GM12878 (cell line): ENCODE measurements around the gene CD34. TPM values are rescaled to one million over a fixed set of nuclear protein-coding genes. Genes with fewer than 3 reads are reported as not detected.

Source experiments
- ATAC-seq: fragments of 200-7000 bp; cut with Tn5 transposase; 3 replicates; pipeline ENCODE4 v1.9.1; 2020; ENCODE audit warnings: mild to moderate bottlenecking, moderate library complexity
- BruUV-seq: library from RNA; stranded (reverse); fragments of 400-500 nt; replicated peaks from 2 replicates; lab custom pipeline; 2021; lab: Mats Ljungman, UMichigan
- CTCF ChIA-PET: fragments of 300-600 bp; sonication (Branson Sonifier 250); formaldehyde crosslinking; extraction: SDS; loops from one replicate; lab custom pipeline; 2021; ENCODE audit warnings: inconsistent platforms; lab: Yijun Ruan, JAX
- POLR2A ChIA-PET: fragments of 350-600 bp; formaldehyde crosslinking; extraction: SDS; loops from one replicate; lab custom pipeline; 2021; ENCODE audit warnings: inconsistent platforms; lab: Charles Lee
- RAD21 ChIA-PET: fragments of 300-600 bp; sonication (Branson Sonifier 250); formaldehyde crosslinking; loops from one replicate; lab custom pipeline; 2023; ENCODE audit warnings: antibody characterized with exemption; ENCODE audit not compliant: unreplicated experiment; lab: Charles Lee
- SMC1A ChIA-PET: fragments of 300-600 bp; sonication (Branson Sonifier 250); formaldehyde crosslinking; loops from one replicate; lab custom pipeline; 2023; ENCODE audit not compliant: unreplicated experiment, uncharacterized antibody; lab: Charles Lee
- DNase-seq: peaks from one replicate; pipeline ENCODE4 v3.0.0-alpha.2; 2011; ENCODE audit warnings: low read depth, low spot score
- FAIRE-seq: peaks from 3 replicates; lab custom pipeline; 2011; peaks lifted over from hg19 to GRCh38; lab: Jason Lieb, UNC
- H2AFZ ChIP-seq: 2 replicates; pipeline ENCODE4 v1.6.0; 2011; ENCODE audit warnings: low read depth, low read length, control low read depth; ENCODE audit not compliant: control insufficient read depth
- H3K27ac ChIP-seq: 2 replicates; pipeline ENCODE4 v1.5.1; 2011; ENCODE audit warnings: control low read depth; ENCODE audit not compliant: control insufficient read depth, insufficient read depth
- H3K27me3 ChIP-seq, 2 experiments: replicated peaks in 1 of 2; 2 replicates each; pipeline versions ENCODE4 v1.6.0 to v1.6.1; 2011; ENCODE audit warnings: low read length in 1 of 2; ENCODE audit not compliant: control insufficient read depth in 2 of 2, insufficient read depth in 2 of 2
- H3K36me3 ChIP-seq, 2 experiments: 2 replicates each; pipeline ENCODE4 v1.5.1; 2011; ENCODE audit warnings: low read length in 1 of 2; ENCODE audit not compliant: control insufficient read depth in 2 of 2, insufficient read depth in 2 of 2
- H3K4me1 ChIP-seq: 2 replicates; pipeline ENCODE4 v1.6.1; 2011; ENCODE audit warnings: mild to moderate bottlenecking, low read length, moderate library complexity, mixed read lengths; ENCODE audit not compliant: control insufficient read depth, insufficient read depth
- H3K4me2 ChIP-seq: 2 replicates; pipeline ENCODE4 v1.6.0; 2011; ENCODE audit warnings: control low read depth; ENCODE audit not compliant: control insufficient read depth, insufficient read depth
- H3K4me3 ChIP-seq: fragments of 200-600 bp; sonication (generic); 2 replicates; pipeline ENCODE4 v1.5.1; 2016
- H3K79me2 ChIP-seq: 2 replicates; pipeline ENCODE4 v1.6.0; 2011; ENCODE audit warnings: low read length; ENCODE audit not compliant: control insufficient read depth, insufficient read depth
- H3K9ac ChIP-seq: 2 replicates; pipeline ENCODE4 v1.8.0; 2011; ENCODE audit warnings: low read length, control low read depth, mixed read lengths; ENCODE audit not compliant: control insufficient read depth, insufficient read depth
- H3K9me3 ChIP-seq: replicated peaks from 3 replicates; pipeline ENCODE4 v1.5.1; 2011; ENCODE audit warnings: mild to moderate bottlenecking, low read length; ENCODE audit not compliant: control insufficient read depth, insufficient read depth
- H4K20me1 ChIP-seq: 2 replicates; pipeline ENCODE4 v1.6.0; 2011; ENCODE audit not compliant: control insufficient read depth, insufficient read depth
- BRCA1 ChIP-seq: IDR thresholded peaks from 2 replicates; pipeline ENCODE4 v1.6.1; 2011; ENCODE audit warnings: low read depth, low read length, improper control_type of control experiment
- CREM ChIP-seq: IDR thresholded peaks from 2 replicates; pipeline ENCODE4 v1.6.1; 2014; ENCODE audit warnings: antibody characterized with exemption, low read depth
- HDGF ChIP-seq: fragments of 450-650 bp; IDR thresholded peaks from 2 replicates; pipeline ENCODE4 v1.6.1; 2016; ENCODE audit warnings: antibody characterized with exemption
- IKZF1 ChIP-seq: fragments of 450-650 bp; conservative IDR thresholded peaks from 2 replicates; pipeline ENCODE4 v1.6.1; 2017; ENCODE audit warnings: antibody characterized with exemption, mild to moderate bottlenecking
- IRF3 ChIP-seq: fragments of 450-650 bp; IDR thresholded peaks from 2 replicates; pipeline ENCODE4 v1.6.1; 2014; ENCODE audit warnings: mild to moderate bottlenecking
- MTA2 ChIP-seq: fragments of 450-650 bp; IDR thresholded peaks from 2 replicates; pipeline ENCODE4 v1.6.1; 2016; ENCODE audit warnings: low read depth, mild to moderate bottlenecking, moderate library complexity
- MYB ChIP-seq: fragments of 150-350 bp; IDR thresholded peaks from 2 replicates; pipeline ENCODE4 v1.6.1; 2014; ENCODE audit warnings: mild to moderate bottlenecking, low read depth, low read length, borderline replicate concordance
- POU2F2 ChIP-seq: IDR thresholded peaks from 3 replicates; pipeline ENCODE4 v1.6.1; 2011; ENCODE audit warnings: low read depth, mild to moderate bottlenecking, low read length, borderline replicate concordance
- PRDM15 ChIP-seq: fragments of 450-650 bp; formaldehyde crosslinking; IDR thresholded peaks from 2 replicates; pipeline ENCODE4 v1.4.0; 2020; ENCODE audit warnings: mild to moderate bottlenecking, moderate library complexity
- RB1 ChIP-seq: fragments of 450-650 bp; formaldehyde crosslinking; IDR thresholded peaks from 2 replicates; pipeline ENCODE4 v1.6.1; 2017; ENCODE audit warnings: mild to moderate bottlenecking, borderline replicate concordance
- RFX5 ChIP-seq: IDR thresholded peaks from 2 replicates; pipeline ENCODE4 v1.6.1; 2011; ENCODE audit warnings: low read depth, low read length, improper control_type of control experiment
- SMAD1 ChIP-seq: fragments of 450-650 bp; IDR thresholded peaks from 2 replicates; pipeline ENCODE4 v1.6.1; 2018; ENCODE audit warnings: mild to moderate bottlenecking, low read depth; ENCODE audit not compliant: partially characterized antibody
- SMC3 ChIP-seq: IDR thresholded peaks from 2 replicates; pipeline ENCODE4 v1.6.1; 2011; ENCODE audit warnings: low read length, improper control_type of control experiment, borderline replicate concordance
- WGBS: methylation state at CpG from one replicate; pipeline ENCODE4 v1.1.6; 2016; ENCODE audit warnings: low lambda C conversion rate; ENCODE audit not compliant: insufficient replicate concordance, insufficient coverage; ENCODE audit errors: missing lambda C conversion rate; 5-methylcytosine and 5-hydroxymethylcytosine counted together
- in situ Hi-C: fragments of 300-500 bp; cut with MboI; formaldehyde crosslinking; loops from 9 replicates; pipeline ENCODE4 v1.14.3; 2018; ENCODE audit warnings: mixed read lengths
- intact Hi-C: fragments of 100-400 bp; cut with micrococcal nuclease; formaldehyde crosslinking; loops from one replicate; pipeline ENCODE4 v1.14.2; 2022; ENCODE audit not compliant: unreplicated experiment
- polyA plus RNA-seq, 11 experiments: library from polyadenylated mRNA; depleted of rRNA in 4 of 11; unstranded in 6 of 11; stranded (reverse) in 5 of 11; fragments of >200 nt; fragmentation: Nextera tagmentation in 4 of 11; fragmentation: Illumina TruSeq in 1 of 11; extraction: Ambion mirVana in 4 of 11; extraction: Trizol in 1 of 11; gene quantifications; 1 replicate in 1 of 11; 2 replicates in 10 of 11; pipeline versions ENCODE4 v1.2.1 to v1.2.3, GENCODE V29; 2011 to 2016; ENCODE audit warnings: inconsistent platforms in 2 of 11, missing spikeins in 2 of 11, low read depth in 1 of 11
- total RNA-seq, 4 experiments: library from RNA; depleted of rRNA in 3 of 4; stranded (reverse); fragments of >200 nt in 3 of 4; fragmentation: Illumina TruSeq in 1 of 4; extraction: Trizol in 1 of 4; gene quantifications; 2 replicates each; pipeline versions ENCODE4 v1.2.1 to v1.2.3, GENCODE V29; 2013 to 2021
- TF ChIP-seq, protein P1 (sequence below), 3 experiments: IDR thresholded peaks in 2 of 3; conservative IDR thresholded peaks in 1 of 3; 2 replicates each; pipeline ENCODE4 v1.5.1; 2011; ENCODE audit warnings: low read depth in 3 of 3, low read length in 3 of 3, mild to moderate bottlenecking in 3 of 3, control low read depth in 2 of 3, moderate library complexity in 2 of 3, inconsistent platforms in 1 of 3, mixed read lengths in 1 of 3; ENCODE audit not compliant: control insufficient read depth in 2 of 3, insufficient read depth in 1 of 3; ENCODE audit errors: extremely low read depth in 1 of 3
- TF ChIP-seq, protein P2 (sequence below): IDR thresholded peaks from 2 replicates; pipeline ENCODE4 v1.6.1; 2011; ENCODE audit warnings: low read depth, mild to moderate bottlenecking, low read length, moderate library complexity, borderline replicate concordance; ENCODE audit errors: extremely low read depth

Gene CD34
- total and polyA plus RNA-seq, 10 of the 15 experiments (the other 5 are each of a cell fraction or from before 2014, with no cell fraction given) = under 0.01 to 0.08 (median 0.02) TPM; not detected in 6

GRCh38 chr1:207885129-207886032, 25.5 kb downstream of the CD34 start:
- peak; percentile 98 for FAIRE-seq
- CTCF ChIA-PET = interaction anchor here (0.6 to 9.1 kb wide), 58 partner anchors 12 to 365 kb away, joined by 3 to 244 read pairs (median 6); partner anchors contain the start of gene PLXNA2
- no peak for TF ChIP-seq BRCA1
- no peak for TF ChIP-seq POU2F2
- no peak for TF ChIP-seq SMAD1
- no peak for TF ChIP-seq PRDM15
- TF ChIP-seq RFX5 = no peak
- no peak for TF ChIP-seq MYB
- 0 out of 2 replicates have a peak, but pooled peaks have one; percentile 40 for TF ChIP-seq RB1
- peak; percentile 29; the same call in 1 of the 2 replicates for TF ChIP-seq HDGF
- peak; percentile 90 for TF ChIP-seq SMC3
- no peak for TF ChIP-seq CREM
- peak; percentile 87 for TF ChIP-seq IKZF1
- TF ChIP-seq, protein P1, sequence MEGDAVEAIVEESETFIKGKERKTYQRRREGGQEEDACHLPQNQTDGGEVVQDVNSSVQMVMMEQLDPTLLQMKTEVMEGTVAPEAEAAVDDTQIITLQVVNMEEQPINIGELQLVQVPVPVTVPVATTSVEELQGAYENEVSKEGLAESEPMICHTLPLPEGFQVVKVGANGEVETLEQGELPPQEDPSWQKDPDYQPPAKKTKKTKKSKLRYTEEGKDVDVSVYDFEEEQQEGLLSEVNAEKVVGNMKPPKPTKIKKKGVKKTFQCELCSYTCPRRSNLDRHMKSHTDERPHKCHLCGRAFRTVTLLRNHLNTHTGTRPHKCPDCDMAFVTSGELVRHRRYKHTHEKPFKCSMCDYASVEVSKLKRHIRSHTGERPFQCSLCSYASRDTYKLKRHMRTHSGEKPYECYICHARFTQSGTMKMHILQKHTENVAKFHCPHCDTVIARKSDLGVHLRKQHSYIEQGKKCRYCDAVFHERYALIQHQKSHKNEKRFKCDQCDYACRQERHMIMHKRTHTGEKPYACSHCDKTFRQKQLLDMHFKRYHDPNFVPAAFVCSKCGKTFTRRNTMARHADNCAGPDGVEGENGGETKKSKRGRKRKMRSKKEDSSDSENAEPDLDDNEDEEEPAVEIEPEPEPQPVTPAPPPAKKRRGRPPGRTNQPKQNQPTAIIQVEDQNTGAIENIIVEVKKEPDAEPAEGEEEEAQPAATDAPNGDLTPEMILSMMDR (IDR thresholded peaks at IDR 0.05 in 2 of 3, conservative IDR thresholded peaks at IDR 0.05 in 1 of 3; ENCODE audit: control insufficient read depth in 2 of 3, extremely low read depth in 1 of 3, insufficient read depth in 1 of 3, low read depth in 3 of 3, low read length in 3 of 3) = peak; percentile 87 to 95 (median 95)
- TF ChIP-seq MTA2 = no peak
- TF ChIP-seq, protein P2, sequence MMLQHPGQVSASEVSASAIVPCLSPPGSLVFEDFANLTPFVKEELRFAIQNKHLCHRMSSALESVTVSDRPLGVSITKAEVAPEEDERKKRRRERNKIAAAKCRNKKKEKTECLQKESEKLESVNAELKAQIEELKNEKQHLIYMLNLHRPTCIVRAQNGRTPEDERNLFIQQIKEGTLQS = no peak
- no peak for TF ChIP-seq IRF3

More at GRCh38 chr1:207885129-207886032, 25.5 kb downstream of the CD34 start:
- Histone ChIP-seq H3K9ac (no peak overlapping the region), H3K36me3 (no peaks in the 10 kb centered on the region), H3K4me2 (no peak overlapping the region), H3K4me3 (no peak overlapping the region), H3K79me2 (no peaks in the 10 kb centered on the region), H3K27me3 (no peaks in the 10 kb centered on the region), H3K4me1 (peaks cover 12% of the 10 kb centered on the region), H3K27ac (no peak overlapping the region), H3K9me3 (no peaks in the 10 kb centered on the region), H4K20me1 (no peaks in the 10 kb centered on the region), H2AFZ (peak overlapping the region; percentile 75)
- ChIA-PET SMC1A (interaction anchor here (0.6 to 9.7 kb wide), 31 partner anchors 8 to 1858 kb away, joined by 3 to 164 read pairs (median 7); no protein-coding TSS in a partner anchor), POLR2A (interaction anchor here (0.6 to 5.6 kb wide), 11 partner anchors 9 to 1160 kb away, joined by 3 to 25 read pairs (median 8); no protein-coding TSS in a partner anchor), RAD21 (interaction anchor here (0.7 to 7.1 kb wide), 28 partner anchors 11 to 136 kb away, joined by 3 to 160 read pairs (median 6); partner anchors contain the start of gene CD34)
- DNase-seq (no peak), ATAC-seq (peak; percentile 91)
- intact Hi-C loops = loop anchor here (1.0 to 5.0 kb wide), 3 partner anchors 78 to 207 kb away; no protein-coding TSS in a partner anchor
- in situ Hi-C loops = no loop called here
- WGBS = 11% methylated on average over 9 of the region's 9 CpGs
- BruUV-seq = no TSS peak
